ENCODE data around the gene GEN1.

GRCh38 chr2:17753803-17754663 lies at the start of gene GEN1, which contains the start of gene SMC6:
- TF ChIP-seq ELK1 (IDR thresholded peaks at IDR 0.05; ENCODE audit: borderline replicate concordance, low read depth, low read length): no peak
- TF ChIP-seq NFE2L2 (IDR thresholded peaks at IDR 0.05; ENCODE audit: low read depth, low read length): no peak
- TF ChIP-seq, protein P1, sequence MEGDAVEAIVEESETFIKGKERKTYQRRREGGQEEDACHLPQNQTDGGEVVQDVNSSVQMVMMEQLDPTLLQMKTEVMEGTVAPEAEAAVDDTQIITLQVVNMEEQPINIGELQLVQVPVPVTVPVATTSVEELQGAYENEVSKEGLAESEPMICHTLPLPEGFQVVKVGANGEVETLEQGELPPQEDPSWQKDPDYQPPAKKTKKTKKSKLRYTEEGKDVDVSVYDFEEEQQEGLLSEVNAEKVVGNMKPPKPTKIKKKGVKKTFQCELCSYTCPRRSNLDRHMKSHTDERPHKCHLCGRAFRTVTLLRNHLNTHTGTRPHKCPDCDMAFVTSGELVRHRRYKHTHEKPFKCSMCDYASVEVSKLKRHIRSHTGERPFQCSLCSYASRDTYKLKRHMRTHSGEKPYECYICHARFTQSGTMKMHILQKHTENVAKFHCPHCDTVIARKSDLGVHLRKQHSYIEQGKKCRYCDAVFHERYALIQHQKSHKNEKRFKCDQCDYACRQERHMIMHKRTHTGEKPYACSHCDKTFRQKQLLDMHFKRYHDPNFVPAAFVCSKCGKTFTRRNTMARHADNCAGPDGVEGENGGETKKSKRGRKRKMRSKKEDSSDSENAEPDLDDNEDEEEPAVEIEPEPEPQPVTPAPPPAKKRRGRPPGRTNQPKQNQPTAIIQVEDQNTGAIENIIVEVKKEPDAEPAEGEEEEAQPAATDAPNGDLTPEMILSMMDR (conservative IDR thresholded peaks at IDR 0.05; ENCODE audit: low read depth, low read length): no peak
- peak; percentile 54 for TF ChIP-seq POLR2A (IDR thresholded peaks at IDR 0.05; ENCODE audit: low read depth, low read length)
- no peak for TF ChIP-seq RCOR1 (IDR thresholded peaks at IDR 0.05; ENCODE audit: insufficient replicate concordance, low read length)
- TF ChIP-seq RAD21 (IDR thresholded peaks at IDR 0.05; ENCODE audit: low read length): no peak
- peak; percentile 71 for TF ChIP-seq BHLHE40 (IDR thresholded peaks at IDR 0.05; ENCODE audit: low read depth, low read length)
- TF ChIP-seq SMC3 (IDR thresholded peaks at IDR 0.05; ENCODE audit: low read depth, low read length): no peak
- TF ChIP-seq RFX5 (IDR thresholded peaks at IDR 0.05; ENCODE audit: low read depth, low read length): no peak
- TF ChIP-seq USF2 (IDR thresholded peaks at IDR 0.05; ENCODE audit: low read depth, low read length): no peak
- no peak for TF ChIP-seq CHD1 (IDR thresholded peaks at IDR 0.05; ENCODE audit: low read depth, low read length)
- no peak for TF ChIP-seq CEBPB (IDR thresholded peaks at IDR 0.05; ENCODE audit: low read depth, low read length)
- peak; percentile 73 for TF ChIP-seq MAZ (IDR thresholded peaks at IDR 0.05; ENCODE audit: borderline replicate concordance, low read depth, low read length)
